MCF 10A (cell line): ENCODE measurements around the gene CCDC50. TPM values are rescaled to one million over a fixed set of nuclear protein-coding genes. Genes with fewer than 3 reads are reported as not detected.

Source experiments
- BruUV-seq: library from RNA; stranded (reverse); fragments of 400-500 nt; replicated peaks from 2 replicates; lab custom pipeline; 2021; lab: Mats Ljungman, UMichigan
- CTCF ChIA-PET: fragments of 300-600 bp; sonication (Branson Sonifier 250); formaldehyde crosslinking; extraction: SDS; loops from one replicate; lab custom pipeline; 2021; ENCODE audit warnings: antibody characterized with exemption, inconsistent platforms; lab: Yijun Ruan, JAX
- POLR2A ChIA-PET: fragments of 300-600, 350-650 bp; sonication (Branson Sonifier 250); formaldehyde crosslinking; extraction: SDS; loops from one replicate; lab custom pipeline; 2020; ENCODE audit warnings: antibody characterized with exemption, inconsistent platforms; lab: Yijun Ruan, JAX
- DNase-seq: peaks from one replicate; pipeline ENCODE4 v3.0.0-alpha.2; 2018; ENCODE audit not compliant: unreplicated experiment
- H3K27ac Mint-ChIP-seq: one replicate; pipeline ENCODE4 v1.8.0; 2022; ENCODE audit warnings: mild to moderate bottlenecking, low read depth, mixed read lengths; ENCODE audit not compliant: unreplicated experiment
- H3K27me3 Mint-ChIP-seq: one replicate; pipeline ENCODE4 v1.8.0; 2022; ENCODE audit warnings: mixed read lengths; ENCODE audit not compliant: insufficient read depth, unreplicated experiment
- H3K36me3 Mint-ChIP-seq: one replicate; pipeline ENCODE4 v1.8.0; 2022; ENCODE audit warnings: mild to moderate bottlenecking, moderate library complexity, mixed read lengths; ENCODE audit not compliant: insufficient read depth, unreplicated experiment
- H3K4me1 Mint-ChIP-seq: one replicate; pipeline ENCODE4 v1.8.0; 2022; ENCODE audit warnings: mixed read lengths; ENCODE audit not compliant: insufficient read depth, unreplicated experiment
- H3K4me3 Mint-ChIP-seq: one replicate; pipeline ENCODE4 v1.8.0; 2022; ENCODE audit warnings: mild to moderate bottlenecking, moderate library complexity, mixed read lengths; ENCODE audit not compliant: unreplicated experiment
- H3K9me3 Mint-ChIP-seq: one replicate; pipeline ENCODE4 v1.8.0; 2022; ENCODE audit warnings: mixed read lengths; ENCODE audit not compliant: unreplicated experiment
- intact Hi-C: fragments of 100-400 bp; cut with micrococcal nuclease; formaldehyde crosslinking; loops from 2 replicates; pipeline ENCODE4 v1.14.1; 2022
- total RNA-seq: library from RNA; stranded (reverse); gene quantifications from 2 replicates; pipeline ENCODE4 v1.2.3, GENCODE V29; 2022
- TF ChIP-seq, protein P1 (sequence below): fragments of 200-600 bp; IDR thresholded peaks from one replicate; pipeline ENCODE4 v1.8.0; 2022; ENCODE audit warnings: antibody characterized with exemption, mild to moderate bottlenecking; ENCODE audit not compliant: unreplicated experiment

The CCDC50 gene
- total RNA-seq, 1 experiment from 2014 or later: 115 TPM

DNA sequence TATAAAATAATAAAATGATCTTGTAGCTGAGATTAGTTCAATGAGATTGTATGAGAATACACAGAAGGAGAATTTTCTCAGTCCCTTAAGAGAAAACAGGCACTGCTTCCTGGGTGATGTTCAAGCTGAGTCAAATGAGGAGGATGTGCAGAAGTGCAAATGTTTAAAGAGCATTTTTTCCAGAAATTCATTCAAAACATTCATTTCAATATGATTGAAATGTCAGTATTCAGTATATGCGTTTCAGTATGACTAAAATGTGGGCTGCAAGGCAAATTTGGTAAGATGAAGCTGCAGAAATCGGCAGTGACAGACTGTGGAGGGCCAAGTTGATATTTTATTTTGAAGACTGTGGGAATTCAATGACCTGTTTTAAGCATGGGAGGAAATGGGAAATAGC is 112.5 kb downstream of the CCDC50 start:
- no peak for DNase-seq
- Mint-ChIP-seq H3K4me3 (no peak overlapping the region), H3K27ac (no peak overlapping the region), H3K9me3 (no peaks in the 10 kb centered on the region), H3K4me1 (no peaks in the 10 kb centered on the region), H3K27me3 (no peaks in the 10 kb centered on the region), H3K36me3 (no peaks in the 10 kb centered on the region)
- BruUV-seq: no TSS peak
- TF ChIP-seq, protein P1, sequence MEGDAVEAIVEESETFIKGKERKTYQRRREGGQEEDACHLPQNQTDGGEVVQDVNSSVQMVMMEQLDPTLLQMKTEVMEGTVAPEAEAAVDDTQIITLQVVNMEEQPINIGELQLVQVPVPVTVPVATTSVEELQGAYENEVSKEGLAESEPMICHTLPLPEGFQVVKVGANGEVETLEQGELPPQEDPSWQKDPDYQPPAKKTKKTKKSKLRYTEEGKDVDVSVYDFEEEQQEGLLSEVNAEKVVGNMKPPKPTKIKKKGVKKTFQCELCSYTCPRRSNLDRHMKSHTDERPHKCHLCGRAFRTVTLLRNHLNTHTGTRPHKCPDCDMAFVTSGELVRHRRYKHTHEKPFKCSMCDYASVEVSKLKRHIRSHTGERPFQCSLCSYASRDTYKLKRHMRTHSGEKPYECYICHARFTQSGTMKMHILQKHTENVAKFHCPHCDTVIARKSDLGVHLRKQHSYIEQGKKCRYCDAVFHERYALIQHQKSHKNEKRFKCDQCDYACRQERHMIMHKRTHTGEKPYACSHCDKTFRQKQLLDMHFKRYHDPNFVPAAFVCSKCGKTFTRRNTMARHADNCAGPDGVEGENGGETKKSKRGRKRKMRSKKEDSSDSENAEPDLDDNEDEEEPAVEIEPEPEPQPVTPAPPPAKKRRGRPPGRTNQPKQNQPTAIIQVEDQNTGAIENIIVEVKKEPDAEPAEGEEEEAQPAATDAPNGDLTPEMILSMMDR: no peak
- intact Hi-C loops: no loop called here
- ChIA-PET POLR2A (interaction anchor here (0.9 kb wide), 1 partner anchor 11 kb away, joined by 4 read pairs; no protein-coding TSS in a partner anchor), CTCF (interaction anchor here (0.7 kb wide), 2 partner anchors 25 to 163 kb away, joined by 3 to 8 read pairs; no protein-coding TSS in a partner anchor)

DNA sequence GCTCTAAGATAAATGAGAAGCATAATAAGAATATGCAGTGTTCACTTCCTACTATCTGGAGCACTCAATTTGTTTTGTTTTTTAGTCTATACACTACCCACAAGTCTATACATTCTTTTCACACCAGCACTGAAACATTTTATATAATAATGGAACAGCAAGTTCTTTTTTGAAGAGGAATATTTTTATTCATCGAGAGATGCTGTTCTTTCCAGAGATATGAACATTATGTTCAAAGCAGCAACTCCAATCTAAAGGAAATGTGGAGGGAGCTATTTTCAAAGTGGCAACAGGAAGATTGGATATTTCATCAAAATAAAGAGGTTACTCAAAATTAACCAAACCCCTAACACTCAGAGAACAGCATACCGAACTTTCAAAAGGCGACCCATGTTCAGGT is 115.4 kb downstream of the CCDC50 start:
- Mint-ChIP-seq H3K27ac (no peak overlapping the region), H3K4me3 (no peak overlapping the region), H3K4me1 (no peaks in the 10 kb centered on the region), H3K9me3 (no peaks in the 10 kb centered on the region), H3K36me3 (no peaks in the 10 kb centered on the region), H3K27me3 (no peaks in the 10 kb centered on the region)
- BruUV-seq: no TSS peak
- ChIA-PET CTCF (interaction anchor here (1.0 to 1.5 kb wide), 3 partner anchors 28 to 975 kb away, joined by 3 to 4 read pairs (median 3); no protein-coding TSS in a partner anchor), POLR2A (no interaction called here)
- TF ChIP-seq, protein P1: no peak
- no peak for DNase-seq
- intact Hi-C loops: no loop called here

Other genes with a start within 250 kb of the CCDC50 start
- gene OSTN, start 130.2 kb upstream of the CCDC50 start, total RNA-seq: not detected in 2 replicates
- 0.26 TPM in 1 of 2 replicates, not detected in the other for gene UTS2B, start 1.1 kb downstream of the CCDC50 start, total RNA-seq
- not detected in 2 replicates for gene PYDC2, start 131.8 kb downstream of the CCDC50 start, total RNA-seq